GM13977 (cell line): Measurements from ENCODE around the gene RREB1.

Source experiments
- DNase-seq: peaks from one replicate; pipeline ENCODE4 v3.0.0; 2012; ENCODE audit warnings: low spot score
- in situ Hi-C: fragments of 300-500 bp; cut with MboI; formaldehyde crosslinking; loops from one replicate; pipeline ENCODE4 v1.12.0; 2022; ENCODE audit warnings: low sequenced_read_pairs, low pct_unique_long_range_greater_than_20kb, mixed read lengths, inconsistent platforms; ENCODE audit not compliant: unreplicated experiment
- TF ChIP-seq, protein P1 (sequence below): IDR thresholded peaks from 2 replicates; pipeline ENCODE4 v1.5.1; 2012; ENCODE audit warnings: mild to moderate bottlenecking, control low read depth; ENCODE audit not compliant: insufficient read depth; ENCODE audit errors: extremely low read depth, missing control alignments

The RREB1 gene

DNA sequence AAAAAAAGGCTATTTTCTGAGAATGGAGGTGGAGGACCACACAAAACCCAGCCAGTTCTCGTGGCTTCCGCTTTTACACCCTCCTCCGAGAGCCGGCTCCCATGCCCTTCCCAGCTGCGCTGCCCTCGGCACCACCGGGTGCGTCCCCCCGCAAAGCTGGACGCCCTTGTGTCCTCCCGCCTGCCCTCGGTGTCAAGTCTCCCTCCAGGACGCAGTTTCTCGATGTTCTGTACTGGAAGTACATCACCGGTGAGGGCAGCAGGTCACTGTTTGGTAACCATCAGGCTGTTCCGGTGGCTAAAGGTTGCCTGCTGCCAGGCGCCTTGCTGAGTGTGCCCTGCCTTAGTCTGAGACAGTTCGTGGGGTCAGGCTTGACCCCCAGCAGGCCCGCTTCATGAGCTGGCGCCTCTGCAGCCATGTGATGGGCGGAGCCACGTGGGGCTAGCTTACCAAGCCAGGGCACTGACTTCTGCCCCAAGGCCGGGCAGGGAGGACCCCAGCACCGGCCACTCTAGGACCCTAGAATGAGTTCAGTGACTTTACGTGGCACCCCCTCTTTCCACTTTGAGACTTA lies 34.6 kb downstream of the RREB1 start:
- TF ChIP-seq, protein P1, sequence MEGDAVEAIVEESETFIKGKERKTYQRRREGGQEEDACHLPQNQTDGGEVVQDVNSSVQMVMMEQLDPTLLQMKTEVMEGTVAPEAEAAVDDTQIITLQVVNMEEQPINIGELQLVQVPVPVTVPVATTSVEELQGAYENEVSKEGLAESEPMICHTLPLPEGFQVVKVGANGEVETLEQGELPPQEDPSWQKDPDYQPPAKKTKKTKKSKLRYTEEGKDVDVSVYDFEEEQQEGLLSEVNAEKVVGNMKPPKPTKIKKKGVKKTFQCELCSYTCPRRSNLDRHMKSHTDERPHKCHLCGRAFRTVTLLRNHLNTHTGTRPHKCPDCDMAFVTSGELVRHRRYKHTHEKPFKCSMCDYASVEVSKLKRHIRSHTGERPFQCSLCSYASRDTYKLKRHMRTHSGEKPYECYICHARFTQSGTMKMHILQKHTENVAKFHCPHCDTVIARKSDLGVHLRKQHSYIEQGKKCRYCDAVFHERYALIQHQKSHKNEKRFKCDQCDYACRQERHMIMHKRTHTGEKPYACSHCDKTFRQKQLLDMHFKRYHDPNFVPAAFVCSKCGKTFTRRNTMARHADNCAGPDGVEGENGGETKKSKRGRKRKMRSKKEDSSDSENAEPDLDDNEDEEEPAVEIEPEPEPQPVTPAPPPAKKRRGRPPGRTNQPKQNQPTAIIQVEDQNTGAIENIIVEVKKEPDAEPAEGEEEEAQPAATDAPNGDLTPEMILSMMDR, result no peak
- DNase-seq, result no peak
- in situ Hi-C loops, result no loop called here

DNA sequence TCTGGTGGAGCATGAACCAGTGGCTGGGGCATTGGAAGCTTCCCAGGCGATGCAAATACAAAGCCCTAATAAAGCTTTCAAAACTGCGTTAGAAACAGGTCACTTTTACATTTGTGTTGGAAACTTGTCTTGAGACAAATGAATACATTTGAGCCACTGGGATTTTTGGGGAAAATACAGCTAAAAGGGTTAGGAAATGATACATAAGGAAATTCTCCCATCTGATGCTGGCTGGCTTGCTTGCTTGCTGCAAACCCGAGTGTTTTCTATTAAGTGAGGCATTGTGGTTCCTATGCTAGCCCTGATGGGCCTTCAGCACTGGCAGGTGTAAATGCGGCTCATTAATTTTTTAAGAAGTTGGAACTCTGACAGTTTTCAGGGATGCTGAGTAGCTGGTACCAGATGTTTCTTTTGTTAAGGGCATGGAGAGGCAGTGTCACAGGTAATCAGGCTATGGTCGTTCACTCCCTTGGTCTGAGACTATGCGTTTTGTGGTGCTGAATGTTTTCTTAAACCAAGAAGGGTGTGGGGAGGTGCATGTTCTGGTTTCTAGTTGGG lies 35.2 kb downstream of the RREB1 start:
- TF ChIP-seq, protein P1, result no peak
- peak; percentile 39 for DNase-seq
- in situ Hi-C loops, result no loop called here

DNA sequence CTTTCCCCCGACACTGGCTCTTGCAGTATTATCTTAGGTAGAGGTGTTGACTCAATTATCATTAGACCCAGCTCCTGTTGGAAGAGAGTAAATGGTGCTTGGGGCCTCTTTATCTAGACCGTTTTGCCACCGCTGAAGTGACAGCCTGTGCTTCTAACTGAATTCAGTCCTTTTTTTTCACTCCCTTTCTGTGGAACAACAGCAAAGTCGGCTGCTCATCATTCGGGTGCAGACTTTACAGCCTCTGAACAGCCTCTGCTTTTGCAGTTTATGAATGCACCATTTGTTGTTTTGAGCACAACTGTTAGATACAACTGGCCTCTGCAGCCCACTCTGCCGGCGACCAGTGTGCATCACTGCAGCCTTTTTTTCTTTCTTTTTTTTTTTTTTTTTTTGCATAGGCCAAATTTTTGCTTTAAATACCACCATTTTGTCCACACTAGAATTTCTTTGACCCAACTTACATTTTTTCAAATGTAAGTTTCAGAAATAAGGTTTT lies 35.8 kb downstream of the RREB1 start:
- TF ChIP-seq, protein P1, result no peak
- in situ Hi-C loops, result no loop called here
- DNase-seq, result no peak

DNA sequence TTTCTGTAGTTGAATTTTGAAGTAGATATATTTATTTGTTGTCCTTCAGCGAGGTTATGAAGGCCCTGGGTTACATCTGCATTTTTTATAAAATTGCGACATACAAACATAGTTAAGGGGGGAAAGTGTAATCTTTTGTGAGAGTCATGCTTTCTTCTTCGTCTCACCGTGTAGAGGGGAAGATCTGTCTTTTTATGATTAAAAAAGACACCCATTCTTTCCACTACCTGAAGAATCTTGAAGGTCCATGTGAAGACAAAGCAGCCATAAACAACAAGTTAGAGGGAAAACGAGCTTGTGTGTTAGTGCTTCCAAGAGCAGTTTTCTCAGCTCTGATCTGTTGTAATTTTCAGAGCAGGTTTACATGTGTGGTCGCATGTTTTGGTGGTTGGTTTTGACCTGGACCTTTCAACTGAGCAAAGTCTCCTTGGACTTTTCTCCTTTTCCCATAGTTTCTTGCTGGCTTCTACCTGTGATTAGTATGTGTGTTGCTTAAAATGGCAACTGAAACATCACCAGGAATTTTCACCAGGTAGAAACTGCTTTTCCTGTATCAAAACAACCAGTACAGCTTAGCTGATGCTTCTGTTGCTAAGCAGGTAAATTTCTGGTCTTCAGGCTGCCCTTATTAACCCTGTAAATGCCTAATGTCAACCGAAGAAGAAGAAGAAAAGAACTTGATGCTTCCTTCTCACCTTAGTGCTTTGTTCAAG lies 37.3 kb downstream of the RREB1 start:
- TF ChIP-seq, protein P1, result no peak
- no peak for DNase-seq
- in situ Hi-C loops, result no loop called here

DNA sequence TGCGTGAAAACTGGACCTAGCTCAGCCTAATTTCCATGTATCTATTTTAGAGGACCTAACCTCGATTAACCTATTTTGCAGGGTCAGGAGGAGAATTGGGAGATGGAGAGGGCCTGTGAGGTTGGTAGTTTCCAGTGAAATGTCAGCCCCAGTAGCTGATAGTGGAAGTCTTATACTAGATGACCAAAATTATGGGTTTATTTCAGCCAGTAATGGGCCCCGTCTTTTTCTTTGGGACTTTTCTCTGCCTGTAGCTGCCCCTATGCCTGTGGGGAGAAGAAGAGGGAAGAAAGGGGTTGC lies 37.8 kb downstream of the RREB1 start:
- TF ChIP-seq, protein P1, result no peak
- in situ Hi-C loops, result no loop called here
- no peak for DNase-seq

DNA sequence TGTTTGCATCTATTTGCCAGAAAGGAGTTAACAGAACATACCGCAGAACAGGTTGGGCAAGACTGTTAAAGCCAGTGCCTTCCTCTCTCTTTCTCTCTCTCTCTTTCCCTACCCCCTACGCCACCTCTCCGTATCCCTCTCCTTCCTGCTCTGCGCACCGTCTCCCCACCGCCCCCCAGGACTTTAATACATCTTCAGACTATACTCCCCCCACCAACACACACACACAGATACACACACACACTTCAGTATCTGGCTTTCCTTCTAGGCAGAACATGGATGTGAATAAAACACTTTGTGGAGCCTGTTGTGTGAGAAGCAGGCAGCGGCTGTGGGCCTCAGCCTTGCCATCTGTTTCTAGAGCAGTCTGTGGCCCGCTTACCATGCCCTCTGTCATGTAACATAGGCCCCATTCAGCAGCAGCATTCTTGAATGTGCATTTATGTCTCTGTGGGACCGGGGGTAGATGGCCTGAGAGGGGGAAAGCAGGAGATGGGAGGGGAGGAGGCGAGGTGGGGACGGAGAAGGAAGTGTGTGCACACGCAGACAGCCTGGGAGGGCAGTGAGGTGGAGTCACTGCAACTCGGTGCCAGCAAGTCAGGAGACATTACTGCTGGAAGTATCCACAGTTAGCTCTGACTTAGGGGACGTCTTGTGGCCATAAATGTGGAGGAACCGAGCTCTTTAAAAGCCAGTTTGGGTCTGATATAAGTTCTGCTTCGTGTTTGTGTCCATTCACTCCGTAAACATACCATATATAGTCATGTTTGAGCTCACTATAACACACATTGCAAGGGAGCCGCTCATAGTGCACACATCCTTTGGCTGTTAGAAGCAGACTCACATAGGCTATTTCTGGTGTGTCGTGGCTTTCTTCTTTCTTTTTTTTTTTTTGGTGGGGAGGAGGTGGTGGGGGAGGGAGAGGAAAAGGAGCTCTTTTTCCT lies 38.4 kb downstream of the RREB1 start:
- DNase-seq, result peak; percentile 32
- TF ChIP-seq, protein P1, result no peak
- in situ Hi-C loops, result no loop called here
